Measurements from ENCODE around the gene BCAR3.

The BCAR3 gene

GRCh38 chr1:93672477-93673162 is 9.0 kb downstream of the BCAR3 start:
- no peak overlapping the region for H3K4me2 ChIP-seq (ENCODE audit: insufficient read depth, low read length, poor library complexity, severe bottlenecking)
- 100% methylated on average over 1 of the region's 5 CpGs; no CpG with 5 or more reads in 1 of the 2 donors for WGBS, 2 donors (ENCODE audit: extremely low coverage in 2 of 2, insufficient read length in 2 of 2, insufficient replicate concordance in 1 of 2)
- no peak overlapping the region for H3K18ac ChIP-seq (ENCODE audit: low read length)
- H3K4me1 ChIP-seq (ENCODE audit: control insufficient read depth in 2 of 2, insufficient read depth in 1 of 2, low read depth in 1 of 2, low read length in 2 of 2) = peaks cover 14 to 30% of the 10 kb centered on the region in 2 donors
- no peak overlapping the region for H3K23ac ChIP-seq (ENCODE audit: low read depth, low read length, poor library complexity)
- no peak overlapping the region for H2BK120ac ChIP-seq (ENCODE audit: low read depth, low read length)
- no peak overlapping the region for H3K14ac ChIP-seq (ENCODE audit: low read length)
- no peak overlapping the region for H2BK12ac ChIP-seq (ENCODE audit: low read length)
- no peaks in the 10 kb centered on the region for H3K27me3 ChIP-seq (ENCODE audit: control insufficient read depth in 3 of 3, insufficient read depth in 3 of 3, low read depth in 1 of 3, low read length in 3 of 3)
- H3K36me3 ChIP-seq (replicated peaks in 1 of 2; ENCODE audit: control insufficient read depth in 2 of 2, insufficient read depth in 2 of 2, low read length in 2 of 2) = peaks cover 15 to 93% of the 10 kb centered on the region in 2 donors
- H3K4ac ChIP-seq (ENCODE audit: low read length) = no peak overlapping the region
- peaks cover 0 to 8% of the 10 kb centered on the region in 2 donors for H3K9me3 ChIP-seq (replicated peaks in 1 of 2; ENCODE audit: control insufficient read depth in 2 of 2, insufficient read depth in 1 of 2, low read depth in 1 of 2, low read length in 2 of 2)
- peaks cover 2% of the 10 kb centered on the region for H3K79me1 ChIP-seq (ENCODE audit: low read depth, low read length)
- H2AK5ac ChIP-seq (ENCODE audit: low read depth, low read length) = no peak overlapping the region
- no peak overlapping the region for H4K91ac ChIP-seq (ENCODE audit: low read depth, low read length, poor library complexity)
- H2BK15ac ChIP-seq (ENCODE audit: low read length) = no peak overlapping the region
- no peak overlapping the region for H2BK5ac ChIP-seq (ENCODE audit: low read length)
- no peak overlapping the region for H3K27ac ChIP-seq (replicated peaks; ENCODE audit: low read length)
- no peak overlapping the region for H3K4me3 ChIP-seq (ENCODE audit: low read length in 2 of 2)
- H3K9ac ChIP-seq (ENCODE audit: low read depth, low read length, poor library complexity) = no peak overlapping the region
- no peak overlapping the region for H4K8ac ChIP-seq (ENCODE audit: low read depth, low read length)
- no peak overlapping the region for H2AFZ ChIP-seq (ENCODE audit: low read length)
- DNase-seq (ENCODE audit: low spot score) = no peak

GRCh38 chr1:93672069-93672468 is 9.6 kb downstream of the BCAR3 start:
- Histone ChIP-seq H2AFZ (ENCODE audit: low read length) (no peak overlapping the region), H3K27me3 (ENCODE audit: control insufficient read depth in 3 of 3, insufficient read depth in 3 of 3, low read depth in 1 of 3, low read length in 3 of 3) (no peaks in the 10 kb centered on the region), H3K79me1 (ENCODE audit: low read depth, low read length) (no peaks in the 10 kb centered on the region), H3K4me1 (ENCODE audit: control insufficient read depth in 2 of 2, insufficient read depth in 1 of 2, low read depth in 1 of 2, low read length in 2 of 2) (peaks cover 11 to 25% of the 10 kb centered on the region in 2 donors), H4K91ac (ENCODE audit: low read depth, low read length, poor library complexity) (no peak overlapping the region), H2BK120ac (ENCODE audit: low read depth, low read length) (no peak overlapping the region), H3K9me3 (replicated peaks in 1 of 2; ENCODE audit: control insufficient read depth in 2 of 2, insufficient read depth in 1 of 2, low read depth in 1 of 2, low read length in 2 of 2) (peaks cover 0 to 9% of the 10 kb centered on the region in 2 donors), H3K36me3 (replicated peaks in 1 of 2; ENCODE audit: control insufficient read depth in 2 of 2, insufficient read depth in 2 of 2, low read length in 2 of 2) (peaks cover 16 to 93% of the 10 kb centered on the region in 2 donors), H3K4me3 (ENCODE audit: low read length in 2 of 2) (no peak overlapping the region), H3K4ac (ENCODE audit: low read length) (no peak overlapping the region), H2BK15ac (ENCODE audit: low read length) (no peak overlapping the region), H3K18ac (ENCODE audit: low read length) (no peak overlapping the region), H2AK5ac (ENCODE audit: low read depth, low read length) (no peak overlapping the region), H4K8ac (ENCODE audit: low read depth, low read length) (no peak overlapping the region), H3K14ac (ENCODE audit: low read length) (no peak overlapping the region), H3K27ac (replicated peaks; ENCODE audit: low read length) (no peak overlapping the region), H3K9ac (ENCODE audit: low read depth, low read length, poor library complexity) (no peak overlapping the region), H2BK5ac (ENCODE audit: low read length) (no peak overlapping the region), H3K4me2 (ENCODE audit: insufficient read depth, low read length, poor library complexity, severe bottlenecking) (no peak overlapping the region), H3K23ac (ENCODE audit: low read depth, low read length, poor library complexity) (no peak overlapping the region), H2BK12ac (ENCODE audit: low read length) (no peak overlapping the region)
- WGBS, 2 donors (ENCODE audit: extremely low coverage in 2 of 2, insufficient read length in 2 of 2, insufficient replicate concordance in 1 of 2) = no CpG with 5 or more reads among the region's 1 CpG
- DNase-seq (ENCODE audit: low spot score) = no peak

GRCh38 chr1:93671099-93671621 is 10.5 kb downstream of the BCAR3 start:
- Histone ChIP-seq H3K27me3 (ENCODE audit: control insufficient read depth in 3 of 3, insufficient read depth in 3 of 3, low read depth in 1 of 3, low read length in 3 of 3) (no peaks in the 10 kb centered on the region), H2BK15ac (ENCODE audit: low read length) (no peak overlapping the region), H3K14ac (ENCODE audit: low read length) (no peak overlapping the region), H3K27ac (replicated peaks; ENCODE audit: low read length) (no peak overlapping the region), H3K18ac (ENCODE audit: low read length) (no peak overlapping the region), H2BK120ac (ENCODE audit: low read depth, low read length) (no peak overlapping the region), H2AFZ (ENCODE audit: low read length) (no peak overlapping the region), H3K23ac (ENCODE audit: low read depth, low read length, poor library complexity) (no peak overlapping the region), H4K8ac (ENCODE audit: low read depth, low read length) (no peak overlapping the region), H3K4ac (ENCODE audit: low read length) (no peak overlapping the region), H2AK5ac (ENCODE audit: low read depth, low read length) (no peak overlapping the region), H3K9ac (ENCODE audit: low read depth, low read length, poor library complexity) (no peak overlapping the region), H3K4me3 (ENCODE audit: low read length in 2 of 2) (no peak overlapping the region), H3K4me1 (ENCODE audit: control insufficient read depth in 2 of 2, insufficient read depth in 1 of 2, low read depth in 1 of 2, low read length in 2 of 2) (peaks cover 4 to 25% of the 10 kb centered on the region in 2 donors), H2BK5ac (ENCODE audit: low read length) (no peak overlapping the region), H3K9me3 (replicated peaks in 1 of 2; ENCODE audit: control insufficient read depth in 2 of 2, insufficient read depth in 1 of 2, low read depth in 1 of 2, low read length in 2 of 2) (peaks cover 0 to 14% of the 10 kb centered on the region in 2 donors), H4K91ac (ENCODE audit: low read depth, low read length, poor library complexity) (no peak overlapping the region), H3K36me3 (replicated peaks in 1 of 2; ENCODE audit: control insufficient read depth in 2 of 2, insufficient read depth in 2 of 2, low read length in 2 of 2) (peaks cover 18 to 93% of the 10 kb centered on the region in 2 donors), H3K79me1 (ENCODE audit: low read depth, low read length) (no peaks in the 10 kb centered on the region), H3K4me2 (ENCODE audit: insufficient read depth, low read length, poor library complexity, severe bottlenecking) (no peak overlapping the region), H2BK12ac (ENCODE audit: low read length) (no peak overlapping the region)
- no CpG with 5 or more reads among the region's 11 CpGs for WGBS, 2 donors (ENCODE audit: extremely low coverage in 2 of 2, insufficient read length in 2 of 2, insufficient replicate concordance in 1 of 2)
- no peak for DNase-seq (ENCODE audit: low spot score)

- Histone ChIP-seq H2BK15ac (ENCODE audit: low read length) (no peak overlapping the region), H2BK5ac (ENCODE audit: low read length) (no peak overlapping the region), H3K36me3 (replicated peaks in 1 of 2; ENCODE audit: control insufficient read depth in 2 of 2, insufficient read depth in 2 of 2, low read length in 2 of 2) (peaks cover 20 to 91% of the 10 kb centered on the region in 2 donors), H3K18ac (ENCODE audit: low read length) (no peak overlapping the region), H3K9ac (ENCODE audit: low read depth, low read length, poor library complexity) (no peak overlapping the region), H3K79me1 (ENCODE audit: low read depth, low read length) (peaks cover 3% of the 10 kb centered on the region), H3K27me3 (ENCODE audit: control insufficient read depth in 3 of 3, insufficient read depth in 3 of 3, low read depth in 1 of 3, low read length in 3 of 3) (no peaks in the 10 kb centered on the region), H3K27ac (replicated peaks; ENCODE audit: low read length) (no peak overlapping the region), H3K4me3 (ENCODE audit: low read length in 2 of 2) (no peak overlapping the region), H2AFZ (ENCODE audit: low read length) (no peak overlapping the region), H2AK5ac (ENCODE audit: low read depth, low read length) (no peak overlapping the region), H4K91ac (ENCODE audit: low read depth, low read length, poor library complexity) (no peak overlapping the region), H2BK12ac (ENCODE audit: low read length) (no peak overlapping the region), H3K9me3 (replicated peaks in 1 of 2; ENCODE audit: control insufficient read depth in 2 of 2, insufficient read depth in 1 of 2, low read depth in 1 of 2, low read length in 2 of 2) (peaks cover 0 to 17% of the 10 kb centered on the region in 2 donors), H4K8ac (ENCODE audit: low read depth, low read length) (no peak overlapping the region), H3K4me1 (ENCODE audit: control insufficient read depth in 2 of 2, insufficient read depth in 1 of 2, low read depth in 1 of 2, low read length in 2 of 2) (peaks cover 3 to 19% of the 10 kb centered on the region in 2 donors), H3K4ac (ENCODE audit: low read length) (no peak overlapping the region), H3K4me2 (ENCODE audit: insufficient read depth, low read length, poor library complexity, severe bottlenecking) (no peak overlapping the region), H3K14ac (ENCODE audit: low read length) (no peak overlapping the region), H2BK120ac (ENCODE audit: low read depth, low read length) (no peak overlapping the region), H3K23ac (ENCODE audit: low read depth, low read length, poor library complexity) (no peak overlapping the region)
- DNase-seq (ENCODE audit: low spot score) = no peak
- no CpG with 5 or more reads among the region's 1 CpG for WGBS, 2 donors (ENCODE audit: extremely low coverage in 2 of 2, insufficient read length in 2 of 2, insufficient replicate concordance in 1 of 2)
These were observed 11.5 kb downstream of the BCAR3 start for GRCh38 chr1:93670141-93670540.
